Lower leg skin (tissue), 3 donors: Measurements from ENCODE around the gene SH3GLB1.

ENCODE experiments used
- POLR2A ChIP-seq, 2 donors: fragments of 450-650 bp; IDR thresholded peaks; one replicate each; pipeline ENCODE4 v1.6.1; 2016 to 2017; ENCODE audit warnings: antibody characterized with exemption in 2 of 2, mild to moderate bottlenecking in 1 of 2, moderate library complexity in 1 of 2
- TF ChIP-seq, protein P1 (sequence below), 3 donors: fragments of 450-650 bp; IDR thresholded peaks; one replicate each; pipeline ENCODE4 v1.5.1; 2016; ENCODE audit warnings: antibody characterized with exemption in 3 of 3, mild to moderate bottlenecking in 3 of 3, moderate library complexity in 2 of 3

DNA sequence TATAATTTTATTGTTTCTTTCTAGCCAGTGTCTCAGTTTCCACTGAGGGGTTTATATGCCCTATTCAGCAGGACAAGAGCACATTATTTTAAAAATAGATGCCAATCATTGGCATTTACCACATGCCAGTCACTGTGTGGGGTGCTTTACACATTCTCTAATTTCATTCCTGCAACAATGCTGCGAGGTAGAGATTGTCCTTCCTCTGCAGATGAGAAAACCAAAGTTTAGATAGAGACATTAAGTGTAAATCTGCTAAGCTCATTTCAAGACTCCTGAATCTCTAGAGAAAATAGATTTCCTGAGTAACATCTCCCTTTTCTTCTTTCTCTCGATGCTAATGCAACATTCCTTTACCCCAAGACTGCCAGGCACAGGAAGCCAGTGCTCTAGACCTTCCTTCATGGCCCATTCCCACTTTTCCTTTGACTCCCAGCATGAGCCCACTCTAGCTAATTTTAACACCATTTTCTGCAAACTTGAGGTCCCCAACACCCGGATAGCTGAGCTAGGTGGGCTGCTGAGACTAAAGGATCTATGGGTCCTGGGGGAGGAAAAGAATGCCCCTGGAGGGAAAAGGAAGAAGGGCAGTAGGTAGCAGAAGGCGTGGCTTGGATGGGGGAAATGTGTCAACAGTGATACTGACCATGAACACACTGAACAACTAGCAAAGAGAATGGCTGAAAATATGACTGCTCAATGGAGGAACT lies 50.0 kb downstream of the SH3GLB1 start:
- no peak for TF ChIP-seq POLR2A (IDR thresholded peaks at IDR 0.05)
- TF ChIP-seq, protein P1, sequence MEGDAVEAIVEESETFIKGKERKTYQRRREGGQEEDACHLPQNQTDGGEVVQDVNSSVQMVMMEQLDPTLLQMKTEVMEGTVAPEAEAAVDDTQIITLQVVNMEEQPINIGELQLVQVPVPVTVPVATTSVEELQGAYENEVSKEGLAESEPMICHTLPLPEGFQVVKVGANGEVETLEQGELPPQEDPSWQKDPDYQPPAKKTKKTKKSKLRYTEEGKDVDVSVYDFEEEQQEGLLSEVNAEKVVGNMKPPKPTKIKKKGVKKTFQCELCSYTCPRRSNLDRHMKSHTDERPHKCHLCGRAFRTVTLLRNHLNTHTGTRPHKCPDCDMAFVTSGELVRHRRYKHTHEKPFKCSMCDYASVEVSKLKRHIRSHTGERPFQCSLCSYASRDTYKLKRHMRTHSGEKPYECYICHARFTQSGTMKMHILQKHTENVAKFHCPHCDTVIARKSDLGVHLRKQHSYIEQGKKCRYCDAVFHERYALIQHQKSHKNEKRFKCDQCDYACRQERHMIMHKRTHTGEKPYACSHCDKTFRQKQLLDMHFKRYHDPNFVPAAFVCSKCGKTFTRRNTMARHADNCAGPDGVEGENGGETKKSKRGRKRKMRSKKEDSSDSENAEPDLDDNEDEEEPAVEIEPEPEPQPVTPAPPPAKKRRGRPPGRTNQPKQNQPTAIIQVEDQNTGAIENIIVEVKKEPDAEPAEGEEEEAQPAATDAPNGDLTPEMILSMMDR (IDR thresholded peaks at IDR 0.05): no peak
